C4-2B (cell line): Measurements from ENCODE around the gene SH2D3C.

Experiments
- CTCF ChIP-seq: fragments of 450-650 bp; conservative IDR thresholded peaks from 2 replicates; pipeline ENCODE4 v1.5.1; 2017; ENCODE audit warnings: mild to moderate bottlenecking
- ZFX ChIP-seq: fragments of 450-650 bp; IDR thresholded peaks from 2 replicates; pipeline ENCODE4 v1.6.1; 2017

GRCh38 chr9:127816728-127817127 is 38.3 kb upstream of the SH2D3C start:
- TF ChIP-seq CTCF (no peak), ZFX (no peak)
